HepG2 (cell line): ENCODE measurements around the gene PPM1H. TPM values are rescaled to one million over a fixed set of nuclear protein-coding genes. Genes with fewer than 3 reads are reported as not detected.

Experiments used
- ESRRA ChIP-seq: sonication (generic); formaldehyde crosslinking; IDR thresholded peaks from 2 replicates; pipeline ENCODE4 v1.5.1; 2020; ENCODE audit warnings: mild to moderate bottlenecking, low read depth, missing genetic modification reagents
- HOXD1 ChIP-seq: sonication (generic); formaldehyde crosslinking; IDR thresholded peaks from 2 replicates; pipeline ENCODE4 v1.5.0; 2020; ENCODE audit warnings: missing genetic modification reagents
- IRX3 ChIP-seq: sonication (generic); formaldehyde crosslinking; IDR thresholded peaks from 2 replicates; pipeline ENCODE4 v1.8.1; 2023; ENCODE audit warnings: mild to moderate bottlenecking, low read depth, missing genetic modification reagents, borderline replicate concordance
- ISL2 ChIP-seq: sonication (generic); formaldehyde crosslinking; IDR thresholded peaks from 2 replicates; pipeline ENCODE4 v1.5.0; 2020; ENCODE audit warnings: missing genetic modification reagents
- MAFF ChIP-seq: IDR thresholded peaks from 2 replicates; pipeline ENCODE4 v1.6.1; 2011; ENCODE audit warnings: low read depth, low read length, improper control_type of control experiment
- MBD4 ChIP-seq: IDR thresholded peaks from 2 replicates; pipeline ENCODE4 v1.6.1; 2012; ENCODE audit warnings: low read length, inconsistent platforms, borderline replicate concordance
- MIER2 ChIP-seq: IDR thresholded peaks from 2 replicates; pipeline ENCODE4 v1.6.1; 2016; ENCODE audit warnings: missing biosample characterization, missing genetic modification reagents
- NR2F2 ChIP-seq: IDR thresholded peaks from 2 replicates; pipeline ENCODE4 v1.6.1; 2012; ENCODE audit warnings: low read depth, inconsistent platforms, borderline replicate concordance
- TCF7 ChIP-seq: sonication (generic); IDR thresholded peaks from 2 replicates; pipeline ENCODE4 v1.6.1; 2016; ENCODE audit warnings: antibody characterized with exemption, low read depth
- ZNF260 ChIP-seq: sonication (generic); formaldehyde crosslinking; IDR thresholded peaks from 2 replicates; pipeline ENCODE4 v1.4.0; 2020; ENCODE audit warnings: missing genetic modification reagents, low read depth, mild to moderate bottlenecking, borderline replicate concordance
- ZNF616 ChIP-seq: sonication (generic); formaldehyde crosslinking; IDR thresholded peaks from 2 replicates; pipeline ENCODE4 v1.5.0; 2020; ENCODE audit warnings: low read depth, mild to moderate bottlenecking, missing genetic modification reagents
- polyA plus RNA-seq, 8 experiments: library from polyadenylated mRNA; depleted of rRNA in 3 of 8; stranded (reverse) in 7 of 8; unstranded in 1 of 8; fragments of >200 nt; fragmentation: Illumina TruSeq in 4 of 8; extraction: Trizol in 4 of 8; gene quantifications; 2 replicates each; pipeline versions ENCODE4 v1.2.1 to v1.2.3, GENCODE V29; 2011 to 2016; ENCODE audit warnings: low read depth in 4 of 8, missing spikeins in 1 of 8, mixed read lengths in 1 of 8; ENCODE audit not compliant: insufficient read depth in 1 of 8
- total RNA-seq, 5 experiments: library from RNA; depleted of rRNA; stranded (reverse); fragments of >200 nt; fragmentation: Illumina TruSeq; extraction: Trizol; gene quantifications; 2 replicates each; pipeline ENCODE4 v1.2.3, GENCODE V29; 2016; ENCODE audit warnings: low read depth in 1 of 5
- TF ChIP-seq, protein P1 (sequence below): sonication (generic); formaldehyde crosslinking; IDR thresholded peaks from 2 replicates; pipeline ENCODE4 v1.5.1; 2020; ENCODE audit warnings: mild to moderate bottlenecking, missing genetic modification reagents
- TF ChIP-seq, protein P2 (sequence below): sonication (generic); formaldehyde crosslinking; IDR thresholded peaks from 2 replicates; pipeline ENCODE4 v1.5.0; 2020; ENCODE audit warnings: mild to moderate bottlenecking, missing genetic modification reagents, borderline replicate concordance
- TF ChIP-seq, protein P3 (sequence below): sonication (generic); formaldehyde crosslinking; IDR thresholded peaks from 2 replicates; pipeline ENCODE4 v1.4.0; 2020; ENCODE audit warnings: mild to moderate bottlenecking, missing genetic modification reagents
- TF ChIP-seq, protein P4 (sequence below): sonication (generic); formaldehyde crosslinking; IDR thresholded peaks from 2 replicates; pipeline ENCODE4 v1.8.1; 2023; ENCODE audit warnings: mild to moderate bottlenecking, moderate library complexity, missing genetic modification reagents

The PPM1H gene
- total and polyA plus RNA-seq, 2 of the 13 experiments (the other 11 are each of a cell fraction or from before 2014, with no cell fraction given): 29.1 to 38.1 TPM

DNA sequence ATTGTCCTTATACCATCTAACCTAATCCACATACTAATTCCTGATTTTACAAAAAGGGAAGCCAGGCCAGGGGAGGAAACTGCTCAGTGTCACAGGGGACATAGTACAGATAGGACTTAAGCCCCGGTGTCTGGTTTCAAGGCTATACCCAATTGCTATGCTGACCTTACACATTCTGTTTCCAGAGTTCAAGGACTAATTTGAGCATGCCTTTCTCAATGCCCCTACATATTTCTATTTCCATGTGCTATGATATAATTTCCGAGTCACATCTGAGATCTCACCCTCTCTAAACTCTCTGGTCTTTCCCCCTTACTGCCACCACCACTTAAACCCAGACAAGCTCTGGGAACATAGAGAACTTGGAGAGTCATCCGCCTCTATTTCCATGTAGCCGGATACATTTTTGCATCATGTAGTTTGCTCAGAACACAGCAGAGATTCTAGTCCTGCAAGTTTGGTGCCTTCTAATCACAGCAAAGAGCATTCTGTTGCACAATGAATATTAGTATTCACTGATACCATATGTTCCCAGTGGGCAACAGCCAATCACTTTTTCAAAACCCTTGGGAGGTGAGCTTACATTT, 34.2 kb downstream of the PPM1H start (continued):
- TF ChIP-seq, protein P1, sequence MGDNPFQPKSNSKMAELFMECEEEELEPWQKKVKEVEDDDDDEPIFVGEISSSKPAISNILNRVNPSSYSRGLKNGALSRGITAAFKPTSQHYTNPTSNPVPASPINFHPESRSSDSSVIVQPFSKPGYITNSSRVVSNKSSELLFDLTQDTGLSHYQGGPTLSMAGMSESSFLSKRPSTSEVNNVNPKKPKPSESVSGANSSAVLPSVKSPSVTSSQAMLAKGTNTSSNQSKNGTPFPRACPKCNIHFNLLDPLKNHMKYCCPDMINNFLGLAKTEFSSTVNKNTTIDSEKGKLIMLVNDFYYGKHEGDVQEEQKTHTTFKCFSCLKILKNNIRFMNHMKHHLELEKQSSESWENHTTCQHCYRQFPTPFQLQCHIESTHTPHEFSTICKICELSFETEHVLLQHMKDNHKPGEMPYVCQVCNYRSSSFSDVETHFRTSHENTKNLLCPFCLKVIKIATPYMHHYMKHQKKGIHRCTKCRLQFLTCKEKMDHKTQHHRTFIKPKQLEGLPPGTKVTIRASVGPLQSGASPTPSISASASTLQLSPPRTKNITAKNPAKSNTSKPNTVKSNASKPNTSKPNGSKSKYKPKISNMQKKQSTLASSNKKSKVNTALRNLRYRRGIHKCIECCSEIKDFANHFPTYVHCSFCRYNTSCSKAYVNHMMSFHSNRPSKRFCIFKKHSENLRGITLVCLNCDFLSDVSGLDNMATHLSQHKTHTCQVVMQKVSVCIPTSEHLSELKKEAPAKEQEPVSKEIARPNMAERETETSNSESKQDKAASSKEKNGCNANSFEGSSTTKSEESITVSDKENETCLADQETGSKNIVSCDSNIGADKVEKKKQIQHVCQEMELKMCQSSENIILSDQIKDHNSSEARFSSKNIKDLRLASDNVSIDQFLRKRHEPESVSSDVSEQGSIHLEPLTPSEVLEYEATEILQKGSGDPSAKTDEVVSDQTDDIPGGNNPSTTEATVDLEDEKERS (CRISPR knock-in tag): 0 out of 2 replicates have a peak, but pooled peaks have one; percentile 55
- TF ChIP-seq MIER2 (no peak), NR2F2 (peak; percentile 81), HOXD1 (CRISPR knock-in tag) (0 out of 2 replicates have a peak, but pooled peaks have one; percentile 29), IRX3 (CRISPR knock-in tag) (0 out of 2 replicates have a peak, but pooled peaks have one; percentile 28), ZNF616 (no peak), MBD4 (no peak), ISL2 (peak; percentile 73), TCF7 (peak; percentile 65), MAFF (peak; percentile 54), ESRRA (CRISPR knock-in tag) (peak; percentile 94), ZNF260 (no peak)
- TF ChIP-seq, protein P2, sequence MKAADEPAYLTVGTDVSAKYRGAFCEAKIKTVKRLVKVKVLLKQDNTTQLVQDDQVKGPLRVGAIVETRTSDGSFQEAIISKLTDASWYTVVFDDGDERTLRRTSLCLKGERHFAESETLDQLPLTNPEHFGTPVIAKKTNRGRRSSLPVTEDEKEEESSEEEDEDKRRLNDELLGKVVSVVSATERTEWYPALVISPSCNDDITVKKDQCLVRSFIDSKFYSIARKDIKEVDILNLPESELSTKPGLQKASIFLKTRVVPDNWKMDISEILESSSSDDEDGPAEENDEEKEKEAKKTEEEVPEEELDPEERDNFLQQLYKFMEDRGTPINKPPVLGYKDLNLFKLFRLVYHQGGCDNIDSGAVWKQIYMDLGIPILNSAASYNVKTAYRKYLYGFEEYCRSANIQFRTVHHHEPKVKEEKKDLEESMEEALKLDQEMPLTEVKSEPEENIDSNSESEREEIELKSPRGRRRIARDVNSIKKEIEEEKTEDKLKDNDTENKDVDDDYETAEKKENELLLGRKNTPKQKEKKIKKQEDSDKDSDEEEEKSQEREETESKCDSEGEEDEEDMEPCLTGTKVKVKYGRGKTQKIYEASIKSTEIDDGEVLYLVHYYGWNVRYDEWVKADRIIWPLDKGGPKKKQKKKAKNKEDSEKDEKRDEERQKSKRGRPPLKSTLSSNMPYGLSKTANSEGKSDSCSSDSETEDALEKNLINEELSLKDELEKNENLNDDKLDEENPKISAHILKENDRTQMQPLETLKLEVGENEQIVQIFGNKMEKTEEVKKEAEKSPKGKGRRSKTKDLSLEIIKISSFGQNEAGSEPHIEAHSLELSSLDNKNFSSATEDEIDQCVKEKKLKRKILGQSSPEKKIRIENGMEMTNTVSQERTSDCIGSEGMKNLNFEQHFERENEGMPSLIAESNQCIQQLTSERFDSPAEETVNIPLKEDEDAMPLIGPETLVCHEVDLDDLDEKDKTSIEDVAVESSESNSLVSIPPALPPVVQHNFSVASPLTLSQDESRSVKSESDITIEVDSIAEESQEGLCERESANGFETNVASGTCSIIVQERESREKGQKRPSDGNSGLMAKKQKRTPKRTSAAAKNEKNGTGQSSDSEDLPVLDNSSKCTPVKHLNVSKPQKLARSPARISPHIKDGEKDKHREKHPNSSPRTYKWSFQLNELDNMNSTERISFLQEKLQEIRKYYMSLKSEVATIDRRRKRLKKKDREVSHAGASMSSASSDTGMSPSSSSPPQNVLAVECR (CRISPR knock-in tag): peak; percentile 36; the same call in 1 of the 2 replicates
- TF ChIP-seq, protein P3, sequence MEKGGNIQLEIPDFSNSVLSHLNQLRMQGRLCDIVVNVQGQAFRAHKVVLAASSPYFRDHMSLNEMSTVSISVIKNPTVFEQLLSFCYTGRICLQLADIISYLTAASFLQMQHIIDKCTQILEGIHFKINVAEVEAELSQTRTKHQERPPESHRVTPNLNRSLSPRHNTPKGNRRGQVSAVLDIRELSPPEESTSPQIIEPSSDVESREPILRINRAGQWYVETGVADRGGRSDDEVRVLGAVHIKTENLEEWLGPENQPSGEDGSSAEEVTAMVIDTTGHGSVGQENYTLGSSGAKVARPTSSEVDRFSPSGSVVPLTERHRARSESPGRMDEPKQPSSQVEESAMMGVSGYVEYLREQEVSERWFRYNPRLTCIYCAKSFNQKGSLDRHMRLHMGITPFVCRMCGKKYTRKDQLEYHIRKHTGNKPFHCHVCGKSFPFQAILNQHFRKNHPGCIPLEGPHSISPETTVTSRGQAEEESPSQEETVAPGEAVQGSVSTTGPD (CRISPR knock-in tag): no peak
- TF ChIP-seq, protein P4, sequence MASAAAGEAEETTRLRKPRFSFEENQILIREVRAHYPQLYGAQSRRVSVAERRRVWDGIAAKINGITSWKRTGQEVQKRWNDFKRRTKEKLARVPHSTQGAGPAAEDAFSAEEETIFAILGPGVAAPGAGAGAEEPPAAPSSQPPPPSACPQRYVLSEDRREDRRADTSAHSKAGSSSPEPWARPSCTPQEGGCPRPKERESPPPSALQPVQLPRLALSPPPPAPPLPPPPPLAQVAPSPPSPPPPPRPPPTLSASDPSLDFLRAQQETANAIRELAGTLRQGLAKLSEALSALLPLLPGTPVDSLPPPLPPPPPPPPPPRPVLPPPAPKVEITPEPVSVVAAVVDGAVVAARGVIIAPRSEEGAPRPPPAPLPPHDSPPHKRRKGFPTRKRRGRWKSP: no peak
